H1 (cell line): ENCODE measurements around the gene DEFB129. TPM values are rescaled to one million over a fixed set of nuclear protein-coding genes. Genes with fewer than 3 reads are reported as not detected.

Experiments
- CEBPB ChIP-seq: IDR thresholded peaks from 2 replicates; pipeline ENCODE4 v1.6.1; 2012; ENCODE audit warnings: low read depth, low read length
- CHD2 ChIP-seq: IDR thresholded peaks from 2 replicates; pipeline ENCODE4 v1.6.1; 2012; ENCODE audit warnings: low read length, improper control_type of control experiment
- HDAC6 ChIP-seq: IDR thresholded peaks from one replicate; pipeline ENCODE4 v1.7.1; 2012; ENCODE audit warnings: low read depth, mild to moderate bottlenecking, inconsistent platforms, low read length, moderate library complexity
- NRF1 ChIP-seq: IDR thresholded peaks from 2 replicates; pipeline ENCODE4 v1.6.1; 2011; ENCODE audit warnings: mild to moderate bottlenecking, low read depth, low read length, improper control_type of control experiment
- POLR2A ChIP-seq, 2 experiments: IDR thresholded peaks; 1 replicate in 1 of 2; 2 replicates in 1 of 2; pipeline ENCODE4 v1.6.1; 2011; ENCODE audit warnings: low read depth in 2 of 2, low read length in 2 of 2, mild to moderate bottlenecking in 2 of 2; ENCODE audit errors: control extremely low read depth in 1 of 2
- POLR2AphosphoS5 ChIP-seq: IDR thresholded peaks from 2 replicates; pipeline ENCODE4 v1.6.1; 2011; ENCODE audit warnings: low read depth, low read length
- TAF7 ChIP-seq: optimal IDR thresholded peaks from 2 replicates; pipeline ENCODE3; 2011; ENCODE audit warnings: low read depth, mild to moderate bottlenecking, inconsistent platforms, low read length, moderate library complexity, borderline replicate concordance
- TBP ChIP-seq: IDR thresholded peaks from 2 replicates; pipeline ENCODE4 v1.6.1; 2011; ENCODE audit warnings: low read depth, low read length, improper control_type of control experiment
- polyA plus RNA-seq, 7 experiments: library from polyadenylated mRNA; depleted of rRNA in 3 of 7; stranded (reverse) in 5 of 7; unstranded in 2 of 7; fragments of >200 nt in 5 of 7; fragments of 200-250 nt in 2 of 7; gene quantifications; 1 replicate in 5 of 7; 2 replicates in 1 of 7; 4 replicates in 1 of 7; pipeline versions ENCODE4 v1.2.1 to v1.2.3, GENCODE V29; 2011 to 2013; ENCODE audit warnings: missing spikeins in 2 of 7, mixed read lengths in 2 of 7
- total RNA-seq: library from RNA; stranded (reverse); fragmentation: NEBNext Ultra II Directional; extraction: Animal tissue kit (Norgen Biotek cat#: 25700); gene quantifications from 2 replicates; pipeline ENCODE4 v1.2.1, GENCODE V29; 2021
- TF ChIP-seq, protein P1 (sequence below): fragments of 300-600 bp; sonication (generic); IDR thresholded peaks from 2 replicates; pipeline ENCODE4 v1.7.1; 2012; ENCODE audit warnings: low read length, moderate library complexity, mild to moderate bottlenecking, inconsistent platforms; ENCODE audit not compliant: insufficient replicate concordance
- TF ChIP-seq, protein P2 (sequence below): IDR thresholded peaks from 2 replicates; pipeline ENCODE4 v1.6.1; 2012; ENCODE audit warnings: low read length, inconsistent platforms
- TF ChIP-seq, protein P3 (sequence below): IDR thresholded peaks from 2 replicates; pipeline ENCODE4 v1.6.1; 2011; ENCODE audit warnings: low read depth, mild to moderate bottlenecking, low read length; ENCODE audit not compliant: insufficient read depth

Gene DEFB129
- total and polyA plus RNA-seq, 2 of the 8 experiments (the other 6 are each of a cell fraction or from before 2014, with no cell fraction given), result not detected

DNA sequence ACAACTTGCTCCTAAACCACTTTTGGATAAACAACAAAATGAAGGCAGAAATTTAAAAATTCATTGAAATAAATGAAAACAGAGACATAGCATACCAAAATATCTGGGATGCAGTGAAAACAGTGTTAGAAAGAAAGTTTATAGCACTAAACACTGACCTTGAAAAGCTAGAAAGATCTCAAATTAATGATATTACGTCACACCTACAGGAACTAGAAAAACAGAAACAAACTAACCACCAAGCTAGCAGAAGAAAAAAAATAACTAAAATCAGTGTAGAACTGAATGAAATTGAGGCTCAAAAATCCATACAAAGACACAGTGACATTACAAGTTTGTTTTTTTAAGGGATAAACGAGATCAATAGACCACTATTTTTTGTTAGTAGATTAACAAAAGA lies 42.8 kb upstream of the DEFB129 start (continued):
- TF ChIP-seq, protein P1, sequence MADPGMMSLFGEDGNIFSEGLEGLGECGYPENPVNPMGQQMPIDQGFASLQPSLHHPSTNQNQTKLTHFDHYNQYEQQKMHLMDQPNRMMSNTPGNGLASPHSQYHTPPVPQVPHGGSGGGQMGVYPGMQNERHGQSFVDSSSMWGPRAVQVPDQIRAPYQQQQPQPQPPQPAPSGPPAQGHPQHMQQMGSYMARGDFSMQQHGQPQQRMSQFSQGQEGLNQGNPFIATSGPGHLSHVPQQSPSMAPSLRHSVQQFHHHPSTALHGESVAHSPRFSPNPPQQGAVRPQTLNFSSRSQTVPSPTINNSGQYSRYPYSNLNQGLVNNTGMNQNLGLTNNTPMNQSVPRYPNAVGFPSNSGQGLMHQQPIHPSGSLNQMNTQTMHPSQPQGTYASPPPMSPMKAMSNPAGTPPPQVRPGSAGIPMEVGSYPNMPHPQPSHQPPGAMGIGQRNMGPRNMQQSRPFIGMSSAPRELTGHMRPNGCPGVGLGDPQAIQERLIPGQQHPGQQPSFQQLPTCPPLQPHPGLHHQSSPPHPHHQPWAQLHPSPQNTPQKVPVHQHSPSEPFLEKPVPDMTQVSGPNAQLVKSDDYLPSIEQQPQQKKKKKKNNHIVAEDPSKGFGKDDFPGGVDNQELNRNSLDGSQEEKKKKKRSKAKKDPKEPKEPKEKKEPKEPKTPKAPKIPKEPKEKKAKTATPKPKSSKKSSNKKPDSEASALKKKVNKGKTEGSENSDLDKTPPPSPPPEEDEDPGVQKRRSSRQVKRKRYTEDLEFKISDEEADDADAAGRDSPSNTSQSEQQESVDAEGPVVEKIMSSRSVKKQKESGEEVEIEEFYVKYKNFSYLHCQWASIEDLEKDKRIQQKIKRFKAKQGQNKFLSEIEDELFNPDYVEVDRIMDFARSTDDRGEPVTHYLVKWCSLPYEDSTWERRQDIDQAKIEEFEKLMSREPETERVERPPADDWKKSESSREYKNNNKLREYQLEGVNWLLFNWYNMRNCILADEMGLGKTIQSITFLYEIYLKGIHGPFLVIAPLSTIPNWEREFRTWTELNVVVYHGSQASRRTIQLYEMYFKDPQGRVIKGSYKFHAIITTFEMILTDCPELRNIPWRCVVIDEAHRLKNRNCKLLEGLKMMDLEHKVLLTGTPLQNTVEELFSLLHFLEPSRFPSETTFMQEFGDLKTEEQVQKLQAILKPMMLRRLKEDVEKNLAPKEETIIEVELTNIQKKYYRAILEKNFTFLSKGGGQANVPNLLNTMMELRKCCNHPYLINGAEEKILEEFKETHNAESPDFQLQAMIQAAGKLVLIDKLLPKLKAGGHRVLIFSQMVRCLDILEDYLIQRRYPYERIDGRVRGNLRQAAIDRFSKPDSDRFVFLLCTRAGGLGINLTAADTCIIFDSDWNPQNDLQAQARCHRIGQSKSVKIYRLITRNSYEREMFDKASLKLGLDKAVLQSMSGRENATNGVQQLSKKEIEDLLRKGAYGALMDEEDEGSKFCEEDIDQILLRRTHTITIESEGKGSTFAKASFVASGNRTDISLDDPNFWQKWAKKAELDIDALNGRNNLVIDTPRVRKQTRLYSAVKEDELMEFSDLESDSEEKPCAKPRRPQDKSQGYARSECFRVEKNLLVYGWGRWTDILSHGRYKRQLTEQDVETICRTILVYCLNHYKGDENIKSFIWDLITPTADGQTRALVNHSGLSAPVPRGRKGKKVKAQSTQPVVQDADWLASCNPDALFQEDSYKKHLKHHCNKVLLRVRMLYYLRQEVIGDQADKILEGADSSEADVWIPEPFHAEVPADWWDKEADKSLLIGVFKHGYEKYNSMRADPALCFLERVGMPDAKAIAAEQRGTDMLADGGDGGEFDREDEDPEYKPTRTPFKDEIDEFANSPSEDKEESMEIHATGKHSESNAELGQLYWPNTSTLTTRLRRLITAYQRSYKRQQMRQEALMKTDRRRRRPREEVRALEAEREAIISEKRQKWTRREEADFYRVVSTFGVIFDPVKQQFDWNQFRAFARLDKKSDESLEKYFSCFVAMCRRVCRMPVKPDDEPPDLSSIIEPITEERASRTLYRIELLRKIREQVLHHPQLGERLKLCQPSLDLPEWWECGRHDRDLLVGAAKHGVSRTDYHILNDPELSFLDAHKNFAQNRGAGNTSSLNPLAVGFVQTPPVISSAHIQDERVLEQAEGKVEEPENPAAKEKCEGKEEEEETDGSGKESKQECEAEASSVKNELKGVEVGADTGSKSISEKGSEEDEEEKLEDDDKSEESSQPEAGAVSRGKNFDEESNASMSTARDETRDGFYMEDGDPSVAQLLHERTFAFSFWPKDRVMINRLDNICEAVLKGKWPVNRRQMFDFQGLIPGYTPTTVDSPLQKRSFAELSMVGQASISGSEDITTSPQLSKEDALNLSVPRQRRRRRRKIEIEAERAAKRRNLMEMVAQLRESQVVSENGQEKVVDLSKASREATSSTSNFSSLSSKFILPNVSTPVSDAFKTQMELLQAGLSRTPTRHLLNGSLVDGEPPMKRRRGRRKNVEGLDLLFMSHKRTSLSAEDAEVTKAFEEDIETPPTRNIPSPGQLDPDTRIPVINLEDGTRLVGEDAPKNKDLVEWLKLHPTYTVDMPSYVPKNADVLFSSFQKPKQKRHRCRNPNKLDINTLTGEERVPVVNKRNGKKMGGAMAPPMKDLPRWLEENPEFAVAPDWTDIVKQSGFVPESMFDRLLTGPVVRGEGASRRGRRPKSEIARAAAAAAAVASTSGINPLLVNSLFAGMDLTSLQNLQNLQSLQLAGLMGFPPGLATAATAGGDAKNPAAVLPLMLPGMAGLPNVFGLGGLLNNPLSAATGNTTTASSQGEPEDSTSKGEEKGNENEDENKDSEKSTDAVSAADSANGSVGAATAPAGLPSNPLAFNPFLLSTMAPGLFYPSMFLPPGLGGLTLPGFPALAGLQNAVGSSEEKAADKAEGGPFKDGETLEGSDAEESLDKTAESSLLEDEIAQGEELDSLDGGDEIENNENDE, result no peak
- TF ChIP-seq CHD2 (no peak), TAF7 (no peak), POLR2AphosphoS5 (no peak), HDAC6 (no peak), NRF1 (no peak), CEBPB (no peak), POLR2A (IDR thresholded peaks at IDR 0.05; ENCODE audit: control extremely low read depth in 1 of 2, low read depth in 2 of 2, low read length in 2 of 2) (no peak), TBP (no peak)
- TF ChIP-seq, protein P2, sequence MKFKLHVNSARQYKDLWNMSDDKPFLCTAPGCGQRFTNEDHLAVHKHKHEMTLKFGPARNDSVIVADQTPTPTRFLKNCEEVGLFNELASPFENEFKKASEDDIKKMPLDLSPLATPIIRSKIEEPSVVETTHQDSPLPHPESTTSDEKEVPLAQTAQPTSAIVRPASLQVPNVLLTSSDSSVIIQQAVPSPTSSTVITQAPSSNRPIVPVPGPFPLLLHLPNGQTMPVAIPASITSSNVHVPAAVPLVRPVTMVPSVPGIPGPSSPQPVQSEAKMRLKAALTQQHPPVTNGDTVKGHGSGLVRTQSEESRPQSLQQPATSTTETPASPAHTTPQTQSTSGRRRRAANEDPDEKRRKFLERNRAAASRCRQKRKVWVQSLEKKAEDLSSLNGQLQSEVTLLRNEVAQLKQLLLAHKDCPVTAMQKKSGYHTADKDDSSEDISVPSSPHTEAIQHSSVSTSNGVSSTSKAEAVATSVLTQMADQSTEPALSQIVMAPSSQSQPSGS, result no peak
- TF ChIP-seq, protein P3, sequence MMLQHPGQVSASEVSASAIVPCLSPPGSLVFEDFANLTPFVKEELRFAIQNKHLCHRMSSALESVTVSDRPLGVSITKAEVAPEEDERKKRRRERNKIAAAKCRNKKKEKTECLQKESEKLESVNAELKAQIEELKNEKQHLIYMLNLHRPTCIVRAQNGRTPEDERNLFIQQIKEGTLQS, result no peak
